ENCODE results near the gene CHD5.

Gene CHD5

GRCh38 chr1:6200188-6200809 is 20.2 kb upstream of the CHD5 start:
- DNase-seq = no peak

- peak; percentile 99 for DNase-seq
These were observed 19.4 kb upstream of the CHD5 start, which contains the start of gene RPL22 for GRCh38 chr1:6199298-6200187. TSS of gene RPL22 (minus strand) at chr1:6199595. CDS start at chr1:6199573, 22 bp downstream.

DNA sequence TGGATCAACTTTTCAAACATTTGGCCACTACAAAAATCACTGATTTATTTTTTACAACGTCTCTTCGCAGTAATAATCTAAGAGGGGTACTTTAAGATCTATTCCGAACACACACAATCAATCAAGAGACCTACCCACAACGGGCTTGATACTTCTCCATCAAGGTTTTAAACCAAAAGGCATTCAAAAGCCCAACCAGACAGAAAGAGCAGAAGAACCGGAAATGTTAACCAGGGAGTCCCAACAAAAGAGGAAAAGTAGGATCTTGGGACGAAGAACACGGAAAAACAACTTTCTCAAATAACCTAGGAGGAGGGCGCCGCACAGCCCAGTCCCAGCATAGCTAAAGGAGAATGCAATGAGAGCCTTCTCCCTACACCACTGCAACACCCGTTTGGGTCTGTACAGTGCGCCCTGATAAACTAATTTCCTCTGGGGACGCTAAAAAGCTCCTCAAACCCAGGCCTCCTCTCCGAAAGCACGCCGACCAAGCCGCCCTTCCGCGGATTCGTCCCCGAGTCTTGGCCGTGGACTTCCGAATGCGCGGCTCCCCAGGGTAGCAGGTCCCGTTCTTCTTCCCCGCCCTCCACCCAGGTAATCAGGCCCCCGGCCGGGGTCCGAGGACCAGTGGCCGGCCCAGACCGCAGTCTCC is 18.7 kb upstream of the CHD5 start:
- peak; percentile 17 for DNase-seq

DNA sequence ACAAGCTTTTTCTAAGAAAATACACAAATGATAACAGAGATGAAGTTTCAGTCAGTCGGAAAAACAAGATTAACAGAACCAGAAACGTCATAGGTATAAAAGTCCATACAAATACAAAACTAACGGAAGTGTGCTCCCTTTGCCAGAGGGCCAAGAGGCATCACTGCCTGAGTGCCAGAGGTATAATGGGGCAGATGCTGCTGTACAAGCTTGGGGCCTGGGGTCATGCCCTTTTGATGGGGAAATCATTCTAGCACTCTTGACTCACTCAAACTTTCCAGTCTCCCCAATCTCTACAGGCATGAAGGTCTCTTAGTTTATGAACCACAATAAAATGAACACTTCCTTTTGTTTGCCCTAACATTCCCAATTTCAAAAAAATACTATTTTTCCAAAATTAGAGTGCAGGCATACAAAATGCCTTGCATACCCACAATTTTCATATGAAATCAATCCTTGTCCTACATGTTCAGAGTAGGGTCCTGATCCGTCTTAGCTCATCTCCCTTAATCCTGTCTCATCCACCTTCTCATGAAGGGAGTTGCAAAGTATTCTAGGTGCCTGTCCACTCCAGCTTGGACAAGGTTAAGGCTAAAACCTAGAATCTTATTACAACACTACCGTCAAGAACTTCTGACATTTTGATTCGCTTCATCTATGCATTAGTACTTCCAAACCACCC is 17.8 kb upstream of the CHD5 start:
- no peak for DNase-seq

GRCh38 chr1:6191968-6192367 is 11.8 kb upstream of the CHD5 start:
- DNase-seq = no peak

- no peak for DNase-seq
These were observed 8.3 kb upstream of the CHD5 start for GRCh38 chr1:6188466-6188865.

- DNase-seq = peak; percentile 34
These were observed 5.7 kb upstream of the CHD5 start for GRCh38 chr1:6185635-6186382.

- no peak for DNase-seq
These were observed 5.0 kb upstream of the CHD5 start for GRCh38 chr1:6185151-6185550.

GRCh38 chr1:6184083-6184783 is 4.1 kb upstream of the CHD5 start:
- peak; percentile 8 for DNase-seq

DNA sequence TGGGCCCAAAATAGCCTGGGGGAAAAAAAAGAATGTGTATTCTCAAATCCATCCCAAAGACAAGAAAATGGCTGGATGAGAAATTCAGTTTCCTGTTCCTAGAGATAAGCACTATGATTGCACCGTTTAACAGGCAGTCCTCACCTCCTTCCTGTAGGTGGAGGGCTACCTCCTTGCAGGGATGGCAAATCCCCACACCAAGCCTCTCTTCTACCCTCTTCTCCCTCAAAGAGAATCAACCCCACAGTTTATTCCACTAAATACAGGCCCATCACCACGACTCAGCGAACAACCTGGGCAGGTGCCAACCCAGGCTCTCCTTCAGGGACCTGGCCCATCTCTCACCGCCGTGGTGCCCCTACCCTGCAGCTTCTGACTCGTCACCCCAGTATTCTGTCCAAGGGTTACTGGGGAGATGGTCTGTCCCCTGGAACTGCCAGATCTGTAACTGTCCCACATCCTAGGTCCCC is 3.4 kb upstream of the CHD5 start:
- DNase-seq = no peak

GRCh38 chr1:6181347-6181770 is 1.2 kb upstream of the CHD5 start:
- DNase-seq = no peak

- DNase-seq = no peak
These were observed 688 bp upstream of the CHD5 start for GRCh38 chr1:6180707-6181311.

- no peak for DNase-seq
These were observed 451 bp downstream of the CHD5 start for GRCh38 chr1:6179564-6180175.

- no peak for DNase-seq
These were observed 1.2 kb downstream of the CHD5 start for GRCh38 chr1:6178751-6179563.

DNA sequence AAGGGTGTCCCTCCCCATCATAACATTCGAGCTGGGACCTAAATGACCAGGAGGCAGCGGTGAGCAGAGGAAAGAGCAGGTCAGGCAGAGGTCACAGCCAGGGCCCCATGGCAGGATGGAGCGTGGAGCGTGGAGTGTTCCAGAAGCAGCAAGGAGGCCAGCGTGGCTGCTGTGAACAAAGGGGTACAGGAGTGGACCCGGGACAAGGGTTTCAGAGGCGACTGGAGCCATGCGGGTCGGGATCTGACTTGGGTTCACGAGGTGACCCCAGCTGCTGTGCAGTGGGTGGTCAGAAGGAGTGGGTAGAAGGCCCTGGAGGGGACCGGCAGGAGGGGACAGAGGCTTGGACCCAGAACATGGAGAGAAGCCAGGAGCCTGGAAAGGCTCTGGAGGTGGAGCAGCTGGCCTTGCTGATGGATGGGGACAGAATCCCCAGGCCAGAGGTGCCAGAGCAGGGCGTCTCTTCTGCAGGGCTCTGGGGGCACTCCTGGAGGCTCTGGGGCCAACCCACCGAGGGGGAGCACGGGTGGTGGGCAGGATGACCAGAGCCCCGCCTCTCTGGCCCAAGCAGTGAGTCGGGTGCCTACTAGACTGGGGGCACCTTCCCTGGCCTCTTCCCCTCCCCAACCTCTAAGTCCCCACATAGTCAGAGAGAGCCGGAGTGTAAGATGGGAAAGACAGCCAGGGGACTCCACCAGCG is 2.3 kb downstream of the CHD5 start:
- DNase-seq = no peak

DNA sequence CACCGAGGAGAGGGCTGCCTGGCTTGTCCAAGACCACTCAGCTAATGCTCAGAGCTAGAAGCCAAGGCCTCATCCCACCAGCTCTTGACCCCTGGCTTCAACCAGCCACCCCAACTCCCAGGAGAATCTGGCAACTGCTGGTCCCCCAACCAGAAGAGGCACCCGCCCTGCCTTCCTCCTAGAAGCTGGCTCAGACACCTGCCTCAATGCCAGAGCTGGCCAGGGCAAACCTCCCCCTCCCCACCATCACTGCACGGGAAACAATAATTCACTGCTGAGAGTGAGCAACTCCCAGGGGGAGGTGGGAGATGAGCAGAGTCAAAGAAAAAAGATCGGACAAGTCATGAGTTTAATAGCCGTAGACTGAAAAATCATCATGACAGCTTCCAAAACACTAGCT is 3.3 kb downstream of the CHD5 start:
- DNase-seq = no peak

DNA sequence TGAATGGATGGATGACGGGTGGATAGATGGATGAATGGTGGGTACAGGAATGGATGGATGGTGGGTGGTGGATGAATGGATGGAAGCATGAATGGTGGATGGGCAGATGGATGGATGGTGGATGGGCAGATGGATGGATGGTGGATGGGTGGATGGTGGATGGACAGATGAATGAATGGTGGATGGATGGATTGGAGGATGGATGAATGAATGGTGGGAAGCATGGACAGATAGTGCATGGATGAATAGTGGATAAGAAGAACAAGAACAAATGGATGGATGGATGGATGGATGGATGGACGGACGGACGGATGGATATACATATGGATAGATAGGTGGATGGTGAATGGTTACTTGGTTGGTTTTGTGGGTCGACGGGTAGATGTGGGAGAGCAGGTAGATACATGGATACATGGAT is 4.7 kb downstream of the CHD5 start:
- no peak for DNase-seq

- no peak for DNase-seq
These were observed 5.3 kb downstream of the CHD5 start for GRCh38 chr1:6174621-6175410.

All from inflammatory macrophage treated with lipopolysaccharide for 4 hours (primary cell).